Measurements from ENCODE around the gene CASP8.
A peak's percentile ranks its signal among the peaks of the same experiment; 100 is the strongest.

CASP8 gene

DNA sequence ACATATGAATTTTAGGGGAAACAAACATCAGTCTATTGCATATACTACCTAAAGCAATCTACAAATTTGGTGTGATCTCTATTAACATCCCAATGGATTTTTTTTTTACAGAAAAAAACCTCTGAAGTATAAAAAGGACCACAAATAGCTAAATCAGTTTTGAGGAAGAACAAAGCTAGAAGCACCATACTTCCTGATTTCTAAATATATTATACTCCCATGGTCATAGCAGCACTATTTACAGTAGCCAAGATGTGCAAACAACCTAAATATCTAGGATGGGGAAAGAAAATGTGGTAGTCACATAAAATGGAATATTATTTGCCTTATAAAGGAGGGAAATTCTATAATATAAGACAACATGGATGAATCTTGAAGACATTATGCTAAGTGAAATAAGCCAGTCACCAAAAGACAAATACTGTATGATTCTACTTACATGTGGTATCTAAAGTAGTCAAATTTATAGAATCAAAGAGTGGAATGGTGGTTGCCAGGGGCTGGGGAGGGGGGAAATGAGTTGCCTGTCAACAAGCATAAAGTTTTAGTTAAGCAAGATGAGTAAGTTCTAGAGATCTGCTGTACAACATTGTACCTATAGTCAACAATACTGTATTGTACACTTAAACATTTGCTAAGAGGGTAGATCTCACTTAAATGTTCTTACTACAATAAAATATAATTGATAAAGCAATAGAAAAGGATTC, 17.6 kb upstream of the CASP8 start:
- no peak for DNase-seq

DNA sequence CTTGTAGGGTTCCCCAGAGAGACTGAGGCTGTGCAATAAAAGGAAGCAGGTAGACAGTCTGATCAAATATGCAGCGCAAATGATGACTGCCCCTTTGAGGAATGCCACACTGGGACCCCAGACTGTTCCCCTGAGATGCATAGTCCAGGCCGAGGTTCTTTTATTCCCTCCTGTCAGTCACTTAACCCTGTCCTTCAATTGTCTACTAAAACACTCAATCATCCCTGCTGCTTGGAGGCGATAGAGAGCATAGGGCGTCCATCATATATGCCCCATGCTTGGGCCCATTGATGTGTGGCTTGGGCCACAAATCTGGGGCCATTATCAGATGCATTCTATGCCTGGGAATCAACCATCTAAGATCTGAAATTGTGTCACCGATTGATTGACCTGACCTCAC, 15.5 kb upstream of the CASP8 start:
- DNase-seq, result no peak

DNA sequence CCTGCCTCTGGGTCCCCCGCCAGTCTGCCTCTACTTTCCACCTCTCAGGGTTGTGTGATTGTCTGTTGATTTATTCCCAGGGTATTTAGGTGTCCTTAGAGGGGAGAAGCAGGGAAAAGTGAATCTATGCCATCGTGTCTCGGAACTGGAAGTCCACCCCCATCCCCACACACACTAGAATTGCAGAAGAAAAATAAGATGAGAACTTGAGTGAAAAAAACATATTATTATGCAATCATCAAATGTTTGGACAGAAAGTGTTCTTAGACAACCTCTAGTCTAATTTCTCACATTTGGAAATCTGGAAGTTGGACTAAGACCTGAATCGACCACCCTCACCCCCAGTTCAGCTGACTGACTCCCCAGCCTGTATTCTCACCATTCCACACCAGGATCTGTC, 14.1 kb upstream of the CASP8 start:
- DNase-seq, result no peak

DNA sequence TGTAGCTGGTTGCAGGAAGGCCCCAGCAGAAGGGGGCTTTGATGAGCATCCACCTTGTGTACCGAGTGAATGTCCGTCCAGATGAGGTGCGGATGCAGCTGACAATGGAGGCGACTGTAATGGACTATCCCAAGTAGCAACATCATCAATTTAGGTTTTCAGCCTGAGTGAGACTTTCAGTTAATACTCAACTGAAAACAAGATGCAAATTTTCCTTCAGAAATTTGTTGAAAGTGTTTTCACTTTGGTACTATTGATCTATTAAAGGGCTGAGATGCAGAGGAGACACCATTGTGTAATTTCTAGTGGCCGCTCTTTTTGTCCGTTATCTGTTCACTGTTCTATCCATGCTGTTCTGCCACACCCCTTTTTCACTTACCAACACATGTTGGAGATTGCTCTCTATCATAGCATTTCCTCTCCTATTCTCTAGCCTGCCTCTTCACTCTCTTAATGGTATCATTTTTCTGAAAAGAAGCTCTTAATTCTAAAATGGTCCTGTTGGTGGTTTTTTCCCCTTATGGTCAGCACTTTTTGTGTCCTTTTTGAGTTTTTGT, 12.0 kb upstream of the CASP8 start:
- no peak for DNase-seq

DNA sequence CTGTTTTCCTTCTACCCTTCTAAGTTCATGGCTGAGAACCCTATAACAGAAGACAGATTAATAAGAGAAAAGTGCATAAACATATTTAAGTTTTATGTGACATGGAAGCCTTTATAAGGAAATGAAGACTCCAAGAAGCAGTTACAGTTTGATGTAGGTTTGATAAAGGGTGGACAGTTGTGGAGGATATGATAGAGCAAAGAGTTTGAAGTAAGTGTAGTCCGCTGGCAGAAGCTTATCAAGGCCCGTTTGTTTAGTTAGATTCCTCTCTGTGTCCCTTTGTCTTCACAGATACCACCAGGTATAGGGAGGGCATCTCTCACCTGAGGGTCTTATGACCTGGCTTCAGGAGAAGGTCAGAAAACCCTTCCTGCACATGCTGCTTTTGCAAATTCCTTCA, 10.4 kb upstream of the CASP8 start:
- DNase-seq, result no peak

DNA sequence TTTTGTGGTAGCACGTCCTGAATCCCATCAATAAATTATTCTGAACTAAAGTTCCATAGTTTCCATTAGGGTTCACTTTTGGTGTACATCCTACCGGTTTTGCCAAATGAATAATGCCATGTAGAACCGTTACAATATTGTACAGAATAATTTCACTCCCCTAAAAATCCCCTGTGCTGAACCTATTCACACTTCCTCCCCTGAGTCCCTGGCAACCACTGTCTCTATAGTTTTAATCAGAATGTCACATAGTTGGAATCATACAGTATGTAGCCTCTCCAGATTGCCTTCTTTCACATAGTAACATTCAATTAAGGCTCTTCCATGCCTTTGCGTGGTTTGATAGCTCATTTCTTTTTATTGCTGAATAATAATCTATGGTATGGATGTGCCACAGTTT, 9.6 kb upstream of the CASP8 start:
- DNase-seq, result no peak

DNA sequence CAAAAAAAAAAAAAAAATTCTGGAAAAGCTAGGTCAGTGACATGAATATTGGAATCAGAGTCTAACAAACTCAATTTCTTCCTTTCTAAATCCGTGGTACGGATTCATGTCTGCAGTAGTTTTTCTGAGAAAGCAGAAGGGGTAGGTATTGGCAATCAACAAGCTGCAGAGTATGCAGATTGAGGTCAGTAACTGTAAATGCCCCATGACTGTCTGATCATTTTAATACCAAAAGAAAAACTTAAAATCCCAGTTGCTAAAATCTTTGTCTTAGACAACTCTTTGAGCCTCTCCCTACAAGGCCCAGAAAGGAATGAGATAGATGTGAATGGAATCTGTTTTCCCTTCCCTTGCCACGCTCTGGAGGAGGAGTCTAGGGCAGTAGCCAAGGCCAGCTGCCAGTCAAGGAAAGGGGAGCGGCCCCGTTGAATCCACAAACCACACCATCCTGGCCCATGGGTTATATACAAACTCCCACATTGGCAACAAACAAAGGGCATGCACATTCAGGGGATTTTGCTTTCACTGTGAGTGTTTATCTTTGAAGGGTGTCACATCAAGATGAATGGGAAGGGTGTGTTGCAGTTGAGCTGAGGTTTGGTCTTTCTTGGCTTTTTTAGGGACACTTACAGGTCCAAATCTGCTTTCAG, 6.1 kb upstream of the CASP8 start:
- no peak for DNase-seq

DNA sequence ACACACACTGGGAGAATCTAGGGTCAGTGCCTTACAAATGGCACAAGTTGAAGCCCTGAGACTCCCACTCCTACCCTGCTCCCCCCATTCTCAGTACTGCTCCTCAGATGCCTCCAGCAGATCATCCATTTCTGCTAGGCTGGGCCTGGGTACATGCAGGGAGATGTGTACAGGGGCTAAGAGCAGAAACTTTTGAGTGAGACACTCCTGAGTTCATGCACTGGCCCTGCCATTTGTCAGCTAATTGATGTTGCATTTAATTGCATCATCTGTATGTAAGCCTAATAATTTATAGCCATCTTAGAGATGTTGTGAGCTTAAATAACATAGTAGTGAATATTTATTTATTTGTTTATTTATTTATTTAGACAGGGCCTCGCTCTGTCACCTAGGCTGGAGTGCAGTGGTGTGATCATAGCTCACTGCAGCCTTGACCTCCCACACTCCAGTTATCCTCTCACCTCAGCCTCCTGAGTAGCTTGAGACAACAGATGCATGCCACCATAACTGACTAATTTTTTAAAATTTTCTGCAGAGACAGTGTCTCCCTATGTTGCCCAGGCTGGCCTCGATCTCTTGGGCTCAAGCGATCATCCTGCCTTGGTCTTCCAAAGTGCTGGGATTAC, 4.8 kb upstream of the CASP8 start:
- no peak for DNase-seq

DNA sequence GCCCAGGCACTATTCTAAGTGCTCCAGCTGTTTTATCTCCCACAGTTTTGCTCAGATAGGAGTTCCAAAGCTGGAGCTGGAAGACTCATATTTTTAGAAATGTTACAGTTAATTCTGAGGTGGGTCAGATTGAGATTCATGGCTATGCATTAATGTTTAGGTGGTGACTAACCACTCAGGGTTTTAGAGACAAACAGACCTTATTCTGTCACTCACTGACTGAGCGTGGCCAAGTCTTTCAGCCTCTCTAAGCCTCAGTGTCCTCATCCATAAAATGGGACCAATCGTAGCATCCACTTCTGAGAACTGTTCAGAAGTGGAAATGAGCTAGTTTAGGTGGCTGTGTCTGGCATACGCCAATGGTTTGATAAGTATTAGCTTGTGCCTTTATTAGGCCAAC, 4.3 kb upstream of the CASP8 start:
- DNase-seq, result no peak

DNA sequence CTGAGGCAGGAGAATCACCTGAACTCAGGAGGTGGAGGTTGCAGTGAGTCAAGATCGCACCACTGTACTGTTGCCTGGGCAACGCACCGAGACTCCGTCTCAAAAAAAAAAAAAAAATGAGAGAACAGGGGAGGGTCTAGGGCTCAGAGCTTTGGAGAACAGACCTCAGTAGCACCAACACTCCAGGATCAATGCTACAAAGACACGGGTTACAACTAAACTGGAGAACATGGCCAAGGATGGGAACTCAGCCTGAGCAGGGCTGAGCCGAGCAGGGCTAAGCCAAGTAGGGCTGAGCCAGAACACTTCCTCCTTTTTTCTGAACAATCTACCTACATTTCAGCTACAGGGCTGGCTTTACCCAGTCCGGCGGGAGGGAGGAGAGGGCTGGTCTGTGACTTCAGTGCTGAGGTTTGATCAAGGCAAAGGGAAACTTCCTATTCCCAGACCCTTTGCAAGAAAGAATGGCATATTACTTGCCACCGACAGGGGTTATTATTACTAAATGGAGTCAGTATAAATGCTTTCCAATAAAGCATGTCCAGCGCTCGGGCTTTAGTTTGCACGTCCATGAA, 2.9 kb upstream of the CASP8 start:
- DNase-seq, result peak; percentile 74

DNA sequence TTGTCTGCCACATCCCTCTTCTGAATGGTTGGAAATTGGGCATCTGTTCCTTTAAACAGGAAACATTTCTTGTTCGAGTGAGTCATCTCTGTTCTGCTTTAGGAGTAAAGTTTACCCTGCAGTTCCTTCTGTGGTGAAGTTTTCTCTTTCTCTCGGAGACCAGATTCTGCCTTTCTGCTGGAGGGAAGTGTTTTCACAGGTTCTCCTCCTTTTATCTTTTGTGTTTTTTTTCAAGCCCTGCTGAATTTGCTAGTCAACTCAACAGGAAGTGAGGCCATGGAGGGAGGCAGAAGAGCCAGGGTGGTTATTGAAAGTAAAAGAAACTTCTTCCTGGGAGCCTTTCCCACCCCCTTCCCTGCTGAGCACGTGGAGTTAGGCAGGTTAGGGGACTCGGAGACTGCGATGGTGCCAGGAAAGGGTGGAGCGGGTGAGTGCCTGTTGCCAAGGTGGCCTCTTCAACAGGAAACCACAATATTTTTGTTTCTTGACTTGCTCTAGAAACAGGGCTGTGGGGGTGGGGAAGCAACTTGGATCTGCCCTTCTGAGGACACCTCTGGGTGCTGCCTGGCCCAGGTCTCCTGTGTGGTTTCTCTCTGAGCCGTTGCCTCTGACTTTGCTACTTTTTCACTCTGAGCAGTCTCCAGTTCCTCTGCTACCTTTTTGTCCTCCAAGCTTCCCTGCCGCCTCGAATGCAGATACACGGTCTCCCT, 2.2 kb upstream of the CASP8 start:
- peak; percentile 88 for DNase-seq

DNA sequence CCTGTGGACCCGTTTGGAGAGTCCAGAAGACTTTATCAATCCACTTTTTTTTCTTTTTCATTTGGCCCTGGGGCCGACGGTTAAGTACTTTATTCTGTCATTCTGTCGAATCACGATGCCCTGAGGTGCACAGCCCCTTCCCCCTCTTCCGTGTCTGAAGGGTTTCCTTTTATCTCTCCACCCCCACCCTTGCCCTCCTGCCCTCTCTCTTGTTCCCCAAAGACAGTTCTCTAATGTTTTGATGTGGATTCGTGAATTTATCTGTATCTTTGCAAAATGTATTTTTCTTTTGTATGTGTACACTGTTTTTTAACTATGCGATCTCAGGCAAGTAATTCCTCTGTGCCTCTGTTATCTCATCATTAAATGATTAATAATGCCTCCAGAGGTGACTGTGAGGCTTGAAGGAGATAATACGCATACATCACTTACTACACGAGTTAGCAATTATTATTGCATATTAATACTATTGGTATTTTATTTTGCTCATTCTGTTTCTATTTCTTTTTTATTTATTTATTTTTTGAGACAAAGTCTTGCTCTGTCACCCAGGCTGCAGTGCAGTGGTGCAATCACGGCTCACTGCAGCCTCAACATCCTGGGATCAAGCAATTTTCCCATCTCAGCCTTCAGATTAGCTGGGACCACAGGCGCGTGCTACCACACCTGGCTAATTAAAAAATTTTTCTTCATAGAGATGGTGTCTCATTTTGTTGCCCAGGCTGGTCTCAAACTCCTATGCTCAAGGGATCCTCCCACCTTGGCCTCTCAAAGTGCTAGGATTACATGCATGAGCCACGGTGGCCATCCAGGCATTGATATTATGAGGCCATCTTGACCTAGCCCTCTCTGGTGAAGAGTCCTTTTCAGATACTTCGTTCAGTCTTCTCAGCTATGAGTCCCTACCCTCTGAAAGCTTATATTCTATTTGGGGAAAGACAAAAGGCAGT, 1.4 kb upstream of the CASP8 start:
- DNase-seq, result peak; percentile 77

DNA sequence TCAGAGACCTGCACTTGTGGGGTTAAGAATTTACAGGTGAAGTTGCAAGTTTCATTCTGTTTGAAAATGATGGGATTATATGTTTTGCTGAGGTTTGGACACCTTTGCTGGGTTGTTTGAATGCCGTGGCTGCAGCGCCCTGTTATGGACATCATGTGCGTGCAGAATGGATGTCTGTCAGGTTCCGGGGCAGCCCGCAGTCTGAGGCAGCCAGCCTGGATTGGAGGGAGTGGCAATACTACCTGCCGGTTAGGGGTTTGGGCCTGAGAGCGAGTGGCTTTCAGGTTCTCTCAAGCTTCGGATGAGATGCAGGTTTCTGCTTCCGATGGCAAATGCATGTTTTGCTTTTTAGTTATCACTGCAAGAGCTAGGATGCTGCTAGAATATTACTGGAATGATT, 1.1 kb downstream of the CASP8 start:
- no peak for DNase-seq

DNA sequence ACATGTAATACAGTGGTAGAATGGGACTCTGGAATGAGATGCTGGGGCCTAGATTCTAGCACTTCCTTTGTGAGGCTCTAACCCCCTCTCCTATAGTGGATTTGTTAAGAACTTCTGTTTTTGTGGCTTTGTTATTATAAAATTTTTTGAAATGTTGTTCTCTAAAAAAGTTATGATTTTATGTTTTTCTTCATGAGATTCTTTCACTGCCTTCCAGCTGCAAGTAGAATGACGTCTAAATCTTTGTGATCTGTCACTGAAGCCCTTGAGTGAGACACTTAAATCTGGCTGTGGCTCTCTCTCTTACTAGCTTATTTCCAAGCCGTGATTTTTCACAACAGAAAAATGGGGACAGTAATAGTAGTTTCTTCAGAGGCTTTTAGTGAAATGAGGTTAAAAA, 1.6 kb downstream of the CASP8 start:
- no peak for DNase-seq

DNA sequence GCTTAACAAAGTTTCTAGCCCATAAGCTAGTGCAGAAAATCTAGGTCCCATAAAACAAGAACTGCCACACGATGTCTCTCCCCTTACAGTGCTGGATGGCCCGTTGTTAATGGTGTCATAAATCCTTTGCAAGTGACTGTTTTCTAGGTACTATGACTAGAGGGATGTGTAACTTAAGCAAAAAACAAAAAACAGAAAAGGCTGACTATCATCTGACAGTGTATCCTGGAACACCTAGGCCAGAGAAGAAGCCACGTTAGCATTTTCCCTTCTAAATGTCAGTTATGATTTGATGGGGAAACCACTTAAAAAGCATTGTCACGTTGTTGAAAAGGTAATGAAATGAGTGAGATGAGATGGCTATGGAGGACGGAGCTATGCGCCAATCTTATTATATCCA, 2.4 kb downstream of the CASP8 start:
- no peak for DNase-seq

DNA sequence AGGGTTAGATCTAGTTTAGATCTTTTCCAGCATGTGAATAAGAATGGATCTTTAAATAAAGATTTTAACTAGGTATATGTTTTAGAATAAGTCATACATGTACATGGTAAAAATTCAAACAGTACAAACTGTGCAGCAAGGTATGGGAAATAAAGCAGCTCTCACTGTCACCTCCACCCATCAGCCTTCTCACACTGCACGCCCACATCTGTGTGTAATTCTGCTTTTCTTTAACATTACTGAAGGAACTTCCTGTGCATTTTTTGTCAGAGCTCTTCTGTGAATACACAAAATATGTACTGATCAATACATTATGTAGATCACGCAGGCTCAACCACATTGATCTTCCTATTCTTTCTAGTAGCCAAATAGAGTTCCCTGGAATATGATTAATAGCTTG, 3.4 kb downstream of the CASP8 start:
- no peak for DNase-seq

DNA sequence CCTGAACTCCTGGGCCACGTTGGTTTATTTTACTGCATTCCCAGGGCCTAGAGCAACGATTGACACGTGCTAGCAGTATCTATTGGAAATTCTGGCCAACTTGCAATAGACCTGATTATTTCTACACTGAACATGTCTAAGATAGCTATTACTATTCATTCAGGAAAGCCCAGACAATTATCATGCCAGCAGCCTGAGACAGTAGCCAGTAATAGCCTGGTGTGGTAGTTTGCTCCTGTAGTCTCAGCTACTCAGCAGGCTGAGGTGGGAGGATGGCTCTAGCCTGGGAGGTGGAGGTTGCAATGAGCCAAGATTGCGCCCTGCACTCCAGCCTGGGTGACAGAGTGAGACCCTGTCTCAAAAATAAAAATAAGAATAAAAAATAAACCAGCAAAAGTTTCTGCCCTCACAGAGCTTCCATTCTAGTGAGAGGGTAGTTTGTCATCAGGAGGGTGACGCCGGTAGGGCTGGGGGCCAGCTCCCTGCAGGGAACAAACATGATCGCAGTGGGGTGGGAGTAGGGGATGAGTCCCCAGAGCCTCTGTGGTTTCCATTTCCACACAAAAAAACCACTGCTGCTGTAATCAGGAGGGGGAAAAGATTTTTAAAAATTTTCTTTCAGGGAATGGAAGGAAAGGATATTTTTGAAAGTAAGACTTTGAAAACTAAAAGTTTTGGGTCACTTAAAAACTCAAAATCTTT, 4.3 kb downstream of the CASP8 start:
- no peak for DNase-seq

DNA sequence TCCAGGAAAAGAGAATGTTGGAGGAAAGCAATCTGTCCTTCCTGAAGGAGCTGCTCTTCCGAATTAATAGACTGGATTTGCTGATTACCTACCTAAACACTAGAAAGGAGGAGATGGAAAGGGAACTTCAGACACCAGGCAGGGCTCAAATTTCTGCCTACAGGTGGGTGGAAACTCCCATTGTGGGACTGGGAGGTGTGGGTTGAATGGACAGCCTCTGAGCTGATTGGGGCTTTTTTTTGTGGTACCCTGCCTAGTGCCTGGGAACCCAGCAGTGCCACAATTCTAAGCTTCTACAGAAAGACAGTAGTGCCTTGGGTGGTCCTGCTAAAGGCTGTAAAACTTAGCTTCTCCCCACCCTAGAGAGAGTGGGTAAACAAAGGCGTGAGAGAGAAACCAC, 6.3 kb downstream of the CASP8 start:
- no peak for DNase-seq

DNA sequence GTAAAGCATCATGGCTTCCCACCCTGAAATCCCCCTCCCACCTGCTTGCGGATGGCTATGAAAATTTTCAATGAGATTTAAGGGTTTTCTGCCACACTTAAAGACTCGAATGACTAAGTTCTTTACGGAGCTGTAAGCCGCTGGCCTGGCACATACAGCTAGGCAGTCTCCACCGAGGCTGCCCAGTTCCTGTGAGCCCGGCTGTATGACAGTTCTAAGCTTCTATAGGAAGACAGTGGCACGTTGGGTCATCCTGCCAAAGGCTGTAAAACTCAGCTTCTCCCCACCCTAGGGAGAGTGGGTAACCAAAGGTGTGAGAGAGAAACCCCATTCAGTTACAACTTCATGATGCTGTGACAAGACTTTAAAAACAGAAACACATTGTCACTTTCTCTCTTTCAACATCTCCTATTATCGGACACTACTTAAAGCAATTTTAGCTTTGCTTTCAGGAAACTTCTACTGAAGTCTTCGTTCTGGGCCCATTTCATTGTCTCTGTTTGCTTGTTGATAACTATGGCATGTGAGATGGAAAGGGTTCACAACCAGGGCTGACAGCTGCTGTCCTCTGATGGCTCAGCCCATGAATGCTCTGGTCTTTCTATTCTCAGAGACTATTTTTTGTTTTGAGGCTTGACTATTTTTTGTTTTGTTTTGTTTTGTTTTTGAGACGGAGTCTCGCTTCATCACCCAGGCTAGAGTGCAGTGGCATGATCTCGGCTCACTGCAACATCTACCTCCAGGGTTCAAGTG, 7.1 kb downstream of the CASP8 start:
- DNase-seq, result no peak

DNA sequence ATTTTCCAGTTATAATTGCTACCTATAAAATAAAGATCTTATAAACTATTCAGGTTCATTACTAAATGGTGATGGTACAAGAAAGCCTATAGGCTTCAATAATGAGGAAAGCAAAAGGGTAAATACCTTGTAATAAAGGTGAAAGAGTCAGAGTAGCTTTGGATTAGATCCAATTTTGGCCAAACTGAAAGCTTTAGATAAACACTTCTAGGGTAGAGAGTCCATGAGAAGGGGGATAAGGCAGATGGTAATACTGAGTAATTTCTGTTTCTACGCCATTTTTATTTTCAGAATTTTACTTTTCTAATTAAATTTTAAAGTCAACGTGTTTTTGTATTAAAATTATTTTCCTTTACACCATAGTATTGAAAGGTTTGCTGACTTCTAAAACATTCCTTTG, 9.4 kb downstream of the CASP8 start:
- DNase-seq, result no peak

Data from GDM1 (cell line).